HepG2 (cell line): Measurements from ENCODE around the gene COPB2. TPM values are rescaled to one million over a fixed set of nuclear protein-coding genes. Genes with fewer than 3 reads are reported as not detected.

Experiments used
- MZF1 ChIP-seq: sonication (generic); formaldehyde crosslinking; IDR thresholded peaks from 2 replicates; pipeline ENCODE4 v1.8.1; 2023; ENCODE audit warnings: mild to moderate bottlenecking, missing genetic modification reagents, borderline replicate concordance
- PITX1 ChIP-seq: sonication (generic); formaldehyde crosslinking; IDR thresholded peaks from 2 replicates; pipeline ENCODE4 v1.5.1; 2020; ENCODE audit warnings: mild to moderate bottlenecking, missing genetic modification reagents
- POLR2A ChIP-seq, 2 experiments: IDR thresholded peaks; 2 replicates each; pipeline ENCODE4 v1.6.1; 2011; ENCODE audit warnings: low read depth in 2 of 2, low read length in 2 of 2, mild to moderate bottlenecking in 1 of 2, moderate library complexity in 1 of 2; ENCODE audit not compliant: insufficient read depth in 1 of 2
- RBAK ChIP-seq: sonication (generic); formaldehyde crosslinking; IDR thresholded peaks from 2 replicates; pipeline ENCODE4 v1.5.1; 2020; ENCODE audit warnings: mild to moderate bottlenecking, missing genetic modification reagents
- SALL1 ChIP-seq: sonication (generic); formaldehyde crosslinking; IDR thresholded peaks from 2 replicates; pipeline ENCODE4 v1.8.0; 2022; ENCODE audit warnings: mild to moderate bottlenecking, missing genetic modification reagents
- SRY ChIP-seq: sonication (generic); formaldehyde crosslinking; IDR thresholded peaks from 2 replicates; pipeline ENCODE4 v1.8.0; 2022; ENCODE audit warnings: mild to moderate bottlenecking, missing genetic modification reagents
- SSRP1 ChIP-seq: IDR thresholded peaks from 2 replicates; pipeline ENCODE4 v1.6.1; 2016; ENCODE audit warnings: control low read depth
- TP53 ChIP-seq: sonication (generic); formaldehyde crosslinking; conservative IDR thresholded peaks from 2 replicates; pipeline ENCODE4 v1.4.0; 2020; ENCODE audit warnings: missing genetic modification reagents
- ZNF432 ChIP-seq: sonication (generic); formaldehyde crosslinking; IDR thresholded peaks from 2 replicates; pipeline ENCODE4 v1.5.0; 2020; ENCODE audit warnings: missing genetic modification reagents, mild to moderate bottlenecking, borderline replicate concordance
- ZNF468 ChIP-seq: sonication (generic); formaldehyde crosslinking; IDR thresholded peaks from 2 replicates; pipeline ENCODE4 v1.8.0; 2022; ENCODE audit warnings: mild to moderate bottlenecking, moderate library complexity, missing genetic modification reagents
- ZNF761 ChIP-seq: sonication (generic); formaldehyde crosslinking; conservative IDR thresholded peaks from 2 replicates; pipeline ENCODE4 v1.4.0; 2020; ENCODE audit warnings: mild to moderate bottlenecking, missing genetic modification reagents
- ZNF83 ChIP-seq: sonication (generic); formaldehyde crosslinking; IDR thresholded peaks from 2 replicates; pipeline ENCODE4 v1.4.0; 2020; ENCODE audit warnings: missing genetic modification reagents, mild to moderate bottlenecking, borderline replicate concordance
- polyA plus RNA-seq, 8 experiments: library from polyadenylated mRNA; depleted of rRNA in 3 of 8; stranded (reverse) in 7 of 8; unstranded in 1 of 8; fragments of >200 nt; fragmentation: Illumina TruSeq in 4 of 8; extraction: Trizol in 4 of 8; gene quantifications; 2 replicates each; pipeline versions ENCODE4 v1.2.1 to v1.2.3, GENCODE V29; 2011 to 2016; ENCODE audit warnings: low read depth in 4 of 8, missing spikeins in 1 of 8, mixed read lengths in 1 of 8; ENCODE audit not compliant: insufficient read depth in 1 of 8
- total RNA-seq, 5 experiments: library from RNA; depleted of rRNA; stranded (reverse); fragments of >200 nt; fragmentation: Illumina TruSeq; extraction: Trizol; gene quantifications; 2 replicates each; pipeline ENCODE4 v1.2.3, GENCODE V29; 2016; ENCODE audit warnings: low read depth in 1 of 5
- TF ChIP-seq, protein P1 (sequence below), 2 experiments: sonication (generic) in 1 of 2; formaldehyde crosslinking in 1 of 2; IDR thresholded peaks; 2 replicates each; pipeline versions ENCODE4 v1.4.0 to v1.6.1; 2016 to 2020; ENCODE audit warnings: borderline replicate concordance in 1 of 2, low read depth in 1 of 2, mild to moderate bottlenecking in 1 of 2, missing genetic modification reagents in 1 of 2
- TF ChIP-seq, protein P2 (sequence below): sonication (generic); formaldehyde crosslinking; IDR thresholded peaks from 2 replicates; pipeline ENCODE4 v1.8.1; 2023; ENCODE audit warnings: mild to moderate bottlenecking, missing genetic modification reagents, borderline replicate concordance
- TF ChIP-seq, protein P3 (sequence below): sonication (generic); formaldehyde crosslinking; conservative IDR thresholded peaks from 2 replicates; pipeline ENCODE4 v1.8.0; 2022; ENCODE audit warnings: low read depth, missing genetic modification reagents
- TF ChIP-seq, protein P4 (sequence below): sonication (generic); formaldehyde crosslinking; IDR thresholded peaks from 2 replicates; pipeline ENCODE4 v1.4.0; 2020; ENCODE audit warnings: missing genetic modification reagents
- TF ChIP-seq, protein P5 (sequence below): IDR thresholded peaks from 2 replicates; pipeline ENCODE4 v1.6.1; 2016
- TF ChIP-seq, protein P6 (sequence below): sonication (generic); formaldehyde crosslinking; IDR thresholded peaks from 2 replicates; pipeline ENCODE4 v1.4.0; 2020; ENCODE audit warnings: mild to moderate bottlenecking, missing genetic modification reagents

The COPB2 gene
- total and polyA plus RNA-seq, 2 of the 13 experiments (the other 11 are each of a cell fraction or from before 2014, with no cell fraction given), result 83.3 to 217 TPM

DNA sequence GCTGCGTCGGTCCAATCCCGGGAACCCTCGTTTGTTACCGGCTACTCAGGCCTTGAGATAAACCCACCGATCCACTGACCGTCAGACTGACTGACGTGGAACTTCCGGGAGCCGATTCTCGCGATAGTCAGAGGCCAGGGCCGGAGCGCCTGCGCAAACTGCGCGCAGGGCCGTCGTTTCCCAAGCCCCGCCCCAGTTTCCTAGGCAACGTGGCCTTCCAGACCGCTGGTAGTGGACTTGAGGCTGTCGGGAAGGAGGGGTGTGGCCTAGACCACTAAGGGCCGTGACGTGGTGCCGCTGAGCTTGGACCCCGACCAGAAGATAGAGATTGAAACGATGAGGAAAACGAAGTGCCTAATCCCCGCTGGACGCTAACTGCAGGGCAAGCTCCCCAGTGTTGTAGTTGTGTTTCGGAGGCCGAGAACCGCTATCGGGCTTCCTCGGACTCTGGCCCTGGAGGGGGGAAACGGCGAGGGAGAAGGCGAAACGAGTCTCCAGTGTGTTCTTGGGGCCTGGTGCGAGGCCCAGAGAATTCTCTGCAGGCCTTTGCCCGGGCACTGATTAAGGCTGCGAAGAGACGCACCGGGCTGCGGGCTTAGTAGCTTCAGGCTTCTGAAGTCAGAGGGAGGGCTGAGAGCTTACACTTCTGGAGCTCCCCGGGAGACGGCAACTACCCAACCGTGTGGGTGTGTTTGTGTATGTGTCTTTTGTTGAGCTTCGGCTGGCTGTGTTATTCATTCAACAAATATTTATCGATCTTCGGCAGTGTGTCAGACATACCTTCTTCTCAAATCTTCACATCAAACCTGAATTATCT lies at the start of gene COPB2 (continued):
- TF ChIP-seq, protein P1, sequence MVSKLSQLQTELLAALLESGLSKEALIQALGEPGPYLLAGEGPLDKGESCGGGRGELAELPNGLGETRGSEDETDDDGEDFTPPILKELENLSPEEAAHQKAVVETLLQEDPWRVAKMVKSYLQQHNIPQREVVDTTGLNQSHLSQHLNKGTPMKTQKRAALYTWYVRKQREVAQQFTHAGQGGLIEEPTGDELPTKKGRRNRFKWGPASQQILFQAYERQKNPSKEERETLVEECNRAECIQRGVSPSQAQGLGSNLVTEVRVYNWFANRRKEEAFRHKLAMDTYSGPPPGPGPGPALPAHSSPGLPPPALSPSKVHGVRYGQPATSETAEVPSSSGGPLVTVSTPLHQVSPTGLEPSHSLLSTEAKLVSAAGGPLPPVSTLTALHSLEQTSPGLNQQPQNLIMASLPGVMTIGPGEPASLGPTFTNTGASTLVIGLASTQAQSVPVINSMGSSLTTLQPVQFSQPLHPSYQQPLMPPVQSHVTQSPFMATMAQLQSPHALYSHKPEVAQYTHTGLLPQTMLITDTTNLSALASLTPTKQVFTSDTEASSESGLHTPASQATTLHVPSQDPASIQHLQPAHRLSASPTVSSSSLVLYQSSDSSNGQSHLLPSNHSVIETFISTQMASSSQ (IDR thresholded peaks at IDR 0.05; ENCODE audit: low read depth), result no peak
- TF ChIP-seq, protein P1 (CRISPR knock-in tag; IDR thresholded peaks at IDR 0.05; ENCODE audit: borderline replicate concordance), result no peak; the same call in 1 of the 2 replicates
- TF ChIP-seq, protein P2, sequence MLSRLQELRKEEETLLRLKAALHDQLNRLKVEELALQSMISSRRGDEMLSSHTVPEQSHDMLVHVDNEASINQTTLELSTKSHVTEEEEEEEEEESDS (CRISPR knock-in tag), result no peak
- TF ChIP-seq ZNF432 (CRISPR knock-in tag) (no peak), SSRP1 (CRISPR knock-in tag) (no peak), PITX1 (peak; percentile 91), RBAK (CRISPR knock-in tag) (no peak), MZF1 (CRISPR knock-in tag) (peak; percentile 71; the same call in 1 of the 2 replicates), POLR2A (IDR thresholded peaks at IDR 0.05; ENCODE audit: insufficient read depth in 1 of 2, low read depth in 2 of 2, low read length in 2 of 2) (peak; percentile 83 to 92), ZNF83 (CRISPR knock-in tag) (no peak), SRY (CRISPR knock-in tag) (peak; percentile 25; the same call in 1 of the 2 replicates), SALL1 (CRISPR knock-in tag) (peak; percentile 66; the same call in 1 of the 2 replicates), ZNF468 (no peak), TP53 (CRISPR knock-in tag) (peak; percentile 53; the same call in 1 of the 2 replicates), ZNF761 (CRISPR knock-in tag) (0 out of 2 replicates have a peak, but pooled peaks have one; percentile 60)
- TF ChIP-seq, protein P3, sequence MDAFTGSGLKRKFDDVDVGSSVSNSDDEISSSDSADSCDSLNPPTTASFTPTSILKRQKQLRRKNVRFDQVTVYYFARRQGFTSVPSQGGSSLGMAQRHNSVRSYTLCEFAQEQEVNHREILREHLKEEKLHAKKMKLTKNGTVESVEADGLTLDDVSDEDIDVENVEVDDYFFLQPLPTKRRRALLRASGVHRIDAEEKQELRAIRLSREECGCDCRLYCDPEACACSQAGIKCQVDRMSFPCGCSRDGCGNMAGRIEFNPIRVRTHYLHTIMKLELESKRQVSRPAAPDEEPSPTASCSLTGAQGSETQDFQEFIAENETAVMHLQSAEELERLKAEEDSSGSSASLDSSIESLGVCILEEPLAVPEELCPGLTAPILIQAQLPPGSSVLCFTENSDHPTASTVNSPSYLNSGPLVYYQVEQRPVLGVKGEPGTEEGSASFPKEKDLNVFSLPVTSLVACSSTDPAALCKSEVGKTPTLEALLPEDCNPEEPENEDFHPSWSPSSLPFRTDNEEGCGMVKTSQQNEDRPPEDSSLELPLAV (CRISPR knock-in tag), result no peak
- TF ChIP-seq, protein P4, sequence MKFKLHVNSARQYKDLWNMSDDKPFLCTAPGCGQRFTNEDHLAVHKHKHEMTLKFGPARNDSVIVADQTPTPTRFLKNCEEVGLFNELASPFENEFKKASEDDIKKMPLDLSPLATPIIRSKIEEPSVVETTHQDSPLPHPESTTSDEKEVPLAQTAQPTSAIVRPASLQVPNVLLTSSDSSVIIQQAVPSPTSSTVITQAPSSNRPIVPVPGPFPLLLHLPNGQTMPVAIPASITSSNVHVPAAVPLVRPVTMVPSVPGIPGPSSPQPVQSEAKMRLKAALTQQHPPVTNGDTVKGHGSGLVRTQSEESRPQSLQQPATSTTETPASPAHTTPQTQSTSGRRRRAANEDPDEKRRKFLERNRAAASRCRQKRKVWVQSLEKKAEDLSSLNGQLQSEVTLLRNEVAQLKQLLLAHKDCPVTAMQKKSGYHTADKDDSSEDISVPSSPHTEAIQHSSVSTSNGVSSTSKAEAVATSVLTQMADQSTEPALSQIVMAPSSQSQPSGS (CRISPR knock-in tag), result no peak; the same call in 1 of the 2 replicates
- TF ChIP-seq, protein P5, sequence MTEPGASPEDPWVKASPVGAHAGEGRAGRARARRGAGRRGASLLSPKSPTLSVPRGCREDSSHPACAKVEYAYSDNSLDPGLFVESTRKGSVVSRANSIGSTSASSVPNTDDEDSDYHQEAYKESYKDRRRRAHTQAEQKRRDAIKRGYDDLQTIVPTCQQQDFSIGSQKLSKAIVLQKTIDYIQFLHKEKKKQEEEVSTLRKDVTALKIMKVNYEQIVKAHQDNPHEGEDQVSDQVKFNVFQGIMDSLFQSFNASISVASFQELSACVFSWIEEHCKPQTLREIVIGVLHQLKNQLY, result no peak
- TF ChIP-seq, protein P6, sequence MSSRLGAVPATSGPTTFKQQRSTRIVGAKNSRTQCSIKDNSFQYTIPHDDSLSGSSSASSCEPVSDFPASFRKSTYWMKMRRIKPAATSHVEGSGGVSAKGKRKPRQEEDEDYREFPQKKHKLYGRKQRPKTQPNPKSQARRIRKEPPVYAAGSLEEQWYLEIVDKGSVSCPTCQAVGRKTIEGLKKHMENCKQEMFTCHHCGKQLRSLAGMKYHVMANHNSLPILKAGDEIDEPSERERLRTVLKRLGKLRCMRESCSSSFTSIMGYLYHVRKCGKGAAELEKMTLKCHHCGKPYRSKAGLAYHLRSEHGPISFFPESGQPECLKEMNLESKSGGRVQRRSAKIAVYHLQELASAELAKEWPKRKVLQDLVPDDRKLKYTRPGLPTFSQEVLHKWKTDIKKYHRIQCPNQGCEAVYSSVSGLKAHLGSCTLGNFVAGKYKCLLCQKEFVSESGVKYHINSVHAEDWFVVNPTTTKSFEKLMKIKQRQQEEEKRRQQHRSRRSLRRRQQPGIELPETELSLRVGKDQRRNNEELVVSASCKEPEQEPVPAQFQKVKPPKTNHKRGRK, result 0 out of 2 replicates have a peak, but pooled peaks have one; percentile 25
